Neural progenitor cell (in vitro differentiated cells): ENCODE data around the gene ANKRD50.

Source experiments
- CTCF ChIP-seq: fragments of 200-600 bp; sonication (generic); IDR thresholded peaks from 2 replicates; pipeline ENCODE4 v1.5.1; 2017; ENCODE audit warnings: antibody characterized with exemption, mild to moderate bottlenecking
- EZH2 ChIP-seq: fragments of 200-600 bp; sonication (generic); IDR thresholded peaks from 2 replicates; pipeline ENCODE4 v1.6.1; 2017; ENCODE audit warnings: antibody characterized with exemption, mild to moderate bottlenecking, moderate library complexity

- no peak for TF ChIP-seq CTCF
- no peak for TF ChIP-seq EZH2
These were observed 2.4 kb downstream of the ANKRD50 start for GRCh38 chr4:124710015-124710741.
